SK-N-SH (cell line): Measurements from ENCODE around the gene CDK18. TPM values are rescaled to one million over a fixed set of nuclear protein-coding genes. Genes with fewer than 3 reads are reported as not detected.

ENCODE experiments used
- CTCF ChIA-PET: fragments of 300-600, 350-600 bp; formaldehyde crosslinking; extraction: SDS; loops from one replicate; lab custom pipeline; 2021; lab: Yijun Ruan, JAX
- POLR2A ChIA-PET: fragments of 350-600 bp; sonication (Branson Sonifier 250); formaldehyde crosslinking; extraction: SDS; loops from one replicate; lab custom pipeline; 2020; ENCODE audit warnings: antibody characterized with exemption, inconsistent platforms; lab: Yijun Ruan, JAX
- DNase-seq: peaks from one replicate; pipeline ENCODE4 v3.0.0; 2012
- H2AFZ ChIP-seq: fragments of 200-600 bp; sonication (generic); 2 replicates; pipeline ENCODE4 v1.8.1; 2016; ENCODE audit warnings: antibody characterized with exemption, mild to moderate bottlenecking, low read depth
- H3F3A ChIP-seq: fragments of 200-600 bp; sonication (generic); replicated peaks from 2 replicates; pipeline ENCODE3; 2016; ENCODE audit warnings: antibody characterized with exemption, mild to moderate bottlenecking; ENCODE audit not compliant: insufficient read depth
- H3K27ac ChIP-seq, 2 experiments: fragments of 200-500 bp in 1 of 2; fragments of 200-600 bp in 1 of 2; sonication (Bioruptor generic) in 1 of 2; sonication (generic), shearing (Covaris generic) in 1 of 2; 2 replicates each; pipeline versions ENCODE4 v1.5.1 to v1.6.1; 2014 to 2016; ENCODE audit warnings: low read depth in 2 of 2, inconsistent platforms in 1 of 2, low read length in 1 of 2, mild to moderate bottlenecking in 1 of 2, mixed read lengths in 1 of 2
- H3K27me3 ChIP-seq: fragments of 200-600 bp; sonication (generic), shearing (Covaris generic); 2 replicates; pipeline ENCODE4 v1.6.1; 2016; ENCODE audit warnings: mixed run types; ENCODE audit not compliant: insufficient read depth
- H3K36me3 ChIP-seq, 2 experiments: fragments of 200-500 bp in 1 of 2; fragments of 200-600 bp in 1 of 2; sonication (Bioruptor generic) in 1 of 2; sonication (generic) in 1 of 2; replicated peaks in 1 of 2; 2 replicates each; pipeline versions ENCODE3 to v1.5.1; 2014 to 2016; ENCODE audit warnings: low read length in 1 of 2, mild to moderate bottlenecking in 1 of 2; ENCODE audit not compliant: insufficient read depth in 2 of 2, control insufficient read depth in 1 of 2
- H3K4me1 ChIP-seq, 2 experiments: fragments of 200-500 bp in 1 of 2; fragments of 200-600 bp in 1 of 2; sonication (Bioruptor generic) in 1 of 2; sonication (generic), shearing (Covaris generic) in 1 of 2; 2 replicates each; pipeline versions ENCODE4 v1.5.1 to v1.6.1; 2014 to 2016; ENCODE audit warnings: low read depth in 1 of 2, low read length in 1 of 2, mixed run types in 1 of 2; ENCODE audit not compliant: insufficient read depth in 2 of 2, control insufficient read depth in 1 of 2
- H3K4me2 ChIP-seq: fragments of 200-600 bp; sonication (generic), shearing (Covaris generic); 2 replicates; pipeline ENCODE4 v1.6.1; 2017; ENCODE audit warnings: mixed run types
- H3K4me3 ChIP-seq, 2 experiments: fragments of 200-500 bp in 1 of 2; fragments of 200-600 bp in 1 of 2; sonication (Bioruptor generic) in 1 of 2; sonication (generic), shearing (Covaris generic) in 1 of 2; 2 replicates each; pipeline versions ENCODE4 v1.5.1 to v1.8.1; 2014 to 2016; ENCODE audit warnings: low read depth in 2 of 2, inconsistent platforms in 1 of 2, low read length in 1 of 2, mild to moderate bottlenecking in 1 of 2, mixed read lengths in 1 of 2, moderate library complexity in 1 of 2
- H3K79me2 ChIP-seq: fragments of 200-600 bp; sonication (generic); 2 replicates; pipeline ENCODE4 v1.8.1; 2017; ENCODE audit warnings: mild to moderate bottlenecking; ENCODE audit not compliant: insufficient read depth
- H3K9ac ChIP-seq: fragments of 200-600 bp; sonication (generic); 2 replicates; pipeline ENCODE4 v1.6.1; 2017; ENCODE audit warnings: mixed run types
- H3K9me2 ChIP-seq: fragments of 200-600 bp; sonication (generic); 2 replicates; pipeline ENCODE4 v1.6.1; 2017; ENCODE audit warnings: mixed run types
- H3K9me3 ChIP-seq: fragments of 200-600 bp; sonication (generic); 2 replicates; pipeline ENCODE4 v1.6.1; 2017; ENCODE audit warnings: mixed run types, mild to moderate bottlenecking, moderate library complexity
- H4K20me1 ChIP-seq: fragments of 200-600 bp; sonication (generic); 2 replicates; pipeline ENCODE4 v1.6.1; 2017; ENCODE audit warnings: mild to moderate bottlenecking, mixed run types; ENCODE audit not compliant: insufficient read depth
- CHD2 ChIP-seq: fragments of 150-350 bp; IDR thresholded peaks from 2 replicates; pipeline ENCODE4 v1.6.1; 2018; ENCODE audit warnings: low read length; ENCODE audit not compliant: partially characterized antibody
- EP300 ChIP-seq, 2 experiments: IDR thresholded peaks; 2 replicates each; pipeline versions ENCODE4 v1.4.0 to v1.6.1; 2012; ENCODE audit warnings: borderline replicate concordance in 1 of 2, low read depth in 1 of 2, low read length in 1 of 2
- EZH2phosphoT487 ChIP-seq: fragments of 200-600 bp; sonication (generic); IDR thresholded peaks from 2 replicates; pipeline ENCODE4 v1.6.1; 2017; ENCODE audit warnings: low read depth, mixed run types, mild to moderate bottlenecking, antibody characterized with exemption, moderate library complexity, borderline replicate concordance
- FOSL2 ChIP-seq: IDR thresholded peaks from 2 replicates; pipeline ENCODE4 v1.4.0; 2012; ENCODE audit warnings: low read depth, mild to moderate bottlenecking, moderate library complexity, borderline replicate concordance
- JUND ChIP-seq: IDR thresholded peaks from 2 replicates; pipeline ENCODE4 v1.4.0; 2012
- NFIC ChIP-seq: IDR thresholded peaks from 2 replicates; pipeline ENCODE4 v1.4.0; 2012; ENCODE audit warnings: borderline replicate concordance
- RAD21 ChIP-seq: IDR thresholded peaks from 2 replicates; pipeline ENCODE4 v1.6.1; 2012; ENCODE audit warnings: mild to moderate bottlenecking, low read length
- RFX5 ChIP-seq: IDR thresholded peaks from 2 replicates; pipeline ENCODE4 v1.6.1; 2012; ENCODE audit warnings: mild to moderate bottlenecking, improper control_type of control experiment, low read length
- RXRA ChIP-seq: IDR thresholded peaks from 2 replicates; pipeline ENCODE4 v1.4.0; 2012; ENCODE audit warnings: low read depth, mild to moderate bottlenecking, borderline replicate concordance
- TCF12 ChIP-seq: IDR thresholded peaks from 2 replicates; pipeline ENCODE4 v1.4.0; 2012
- TEAD4 ChIP-seq: IDR thresholded peaks from 2 replicates; pipeline ENCODE4 v1.4.0; 2012; ENCODE audit warnings: mild to moderate bottlenecking, borderline replicate concordance; ENCODE audit not compliant: insufficient read depth
- WGBS: methylation state at CpG from one replicate; pipeline ENCODE4 v1.1.6; 2017; ENCODE audit warnings: low lambda C conversion rate; 5-methylcytosine and 5-hydroxymethylcytosine counted together
- polyA plus RNA-seq, 3 experiments: library from polyadenylated mRNA; depleted of rRNA; stranded (reverse); fragments of >200 nt; gene quantifications; 2 replicates each; pipeline ENCODE4 v1.2.3, GENCODE V29; 2012
- TF ChIP-seq, protein P1 (sequence below): IDR thresholded peaks from 2 replicates; pipeline ENCODE4; 2012
- TF ChIP-seq, protein P2 (sequence below): IDR thresholded peaks from 2 replicates; pipeline ENCODE4 v1.4.0; 2012; ENCODE audit warnings: low read depth
- TF ChIP-seq, protein P3 (sequence below): fragments of 150-350 bp; IDR thresholded peaks from 2 replicates; pipeline ENCODE4 v1.6.1; 2016; ENCODE audit warnings: mild to moderate bottlenecking, low read depth, low read length

CDK18 gene
- polyA plus RNA-seq, 1 of the 3 experiments (the other 2 are of a cell fraction): 2.5 TPM

DNA sequence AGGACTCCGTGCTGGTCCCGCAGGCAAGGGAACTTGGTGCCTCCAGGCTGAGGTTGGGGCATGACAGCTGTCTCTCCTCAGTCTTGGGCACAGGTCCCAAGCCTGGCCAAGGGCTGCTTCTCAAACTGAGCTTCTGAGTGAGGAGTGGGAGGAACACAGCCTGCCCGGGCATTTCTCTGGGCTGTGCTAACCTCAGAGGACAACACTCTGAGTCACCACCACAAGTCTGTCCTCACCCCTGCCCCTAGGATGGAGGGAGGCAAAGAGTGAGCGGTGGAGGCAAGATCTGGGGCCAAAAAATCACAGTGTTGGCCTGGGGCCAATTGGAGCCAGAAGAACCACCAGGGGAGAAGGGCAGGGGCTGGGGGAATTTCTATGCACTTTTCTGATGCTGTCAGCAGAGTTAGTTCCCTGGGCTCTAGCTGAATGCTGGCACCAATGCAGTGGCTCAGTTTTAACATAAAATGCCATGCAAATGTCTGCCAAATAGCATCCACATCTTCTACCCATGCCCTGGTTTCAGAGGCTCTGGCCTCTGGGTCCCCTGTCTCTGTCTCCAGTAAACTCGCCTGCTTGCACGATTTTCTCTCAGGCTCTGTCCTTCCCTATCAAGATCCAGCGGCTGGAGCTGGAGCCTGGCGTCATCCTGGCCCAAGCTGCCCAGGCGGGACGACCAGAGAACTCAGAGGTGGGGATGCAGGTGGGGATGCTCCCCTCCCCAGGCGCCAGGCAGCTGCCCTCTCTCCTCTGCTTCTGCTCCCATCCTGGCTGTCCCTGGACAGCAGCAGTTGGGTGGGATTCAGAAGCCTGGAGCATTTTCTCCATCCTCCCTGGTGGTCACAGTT, 11.0 kb upstream of the CDK18 start:
- Histone ChIP-seq H3K9me2 (no peaks in the 10 kb centered on the region), H2AFZ (no peak overlapping the region), H3K27me3 (peaks cover 5% of the 10 kb centered on the region; the same call in 1 of the 2 replicates), H3K4me3 (no peak overlapping the region), H3K79me2 (no peaks in the 10 kb centered on the region), H3F3A (no peaks in the 10 kb centered on the region), H3K36me3 (no peaks in the 10 kb centered on the region), H3K27ac (0 out of 4 replicates have a peak overlapping the region, but pooled peaks of 1 of the 2 experiments have one; percentile 3), H3K4me2 (peak overlapping the region; percentile 71), H3K4me1 (peaks cover 20 to 21% of the 10 kb centered on the region in 2 experiments; a peak in 3 of 4 replicates), H3K9ac (no peak overlapping the region), H4K20me1 (no peaks in the 10 kb centered on the region), H3K9me3 (no peaks in the 10 kb centered on the region)
- peak; percentile 57 for DNase-seq
- WGBS: 30% methylated on average over 8 of the region's 11 CpGs
- TF ChIP-seq EP300 (IDR thresholded peaks at IDR 0.05; ENCODE audit: borderline replicate concordance in 1 of 2, low read depth in 1 of 2, low read length in 1 of 2): peak in 1 of 2 experiments; percentile 37; a peak in 1 of 4 replicates
- TF ChIP-seq RXRA: peak; percentile 54; the same call in 1 of the 2 replicates
- peak; percentile 77 for TF ChIP-seq TCF12
- TF ChIP-seq, protein P1, sequence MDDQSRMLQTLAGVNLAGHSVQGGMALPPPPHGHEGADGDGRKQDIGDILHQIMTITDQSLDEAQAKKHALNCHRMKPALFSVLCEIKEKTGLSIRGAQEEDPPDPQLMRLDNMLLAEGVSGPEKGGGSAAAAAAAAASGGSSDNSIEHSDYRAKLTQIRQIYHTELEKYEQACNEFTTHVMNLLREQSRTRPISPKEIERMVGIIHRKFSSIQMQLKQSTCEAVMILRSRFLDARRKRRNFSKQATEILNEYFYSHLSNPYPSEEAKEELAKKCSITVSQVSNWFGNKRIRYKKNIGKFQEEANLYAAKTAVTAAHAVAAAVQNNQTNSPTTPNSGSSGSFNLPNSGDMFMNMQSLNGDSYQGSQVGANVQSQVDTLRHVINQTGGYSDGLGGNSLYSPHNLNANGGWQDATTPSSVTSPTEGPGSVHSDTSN: peak; percentile 52
- 0 out of 2 replicates have a peak, but pooled peaks have one; percentile 23 for TF ChIP-seq TEAD4
- no peak for TF ChIP-seq EZH2phosphoT487
- peak; percentile 79 for TF ChIP-seq JUND
- TF ChIP-seq FOSL2: peak; percentile 82
- TF ChIP-seq NFIC: peak; percentile 97
- TF ChIP-seq, protein P2, sequence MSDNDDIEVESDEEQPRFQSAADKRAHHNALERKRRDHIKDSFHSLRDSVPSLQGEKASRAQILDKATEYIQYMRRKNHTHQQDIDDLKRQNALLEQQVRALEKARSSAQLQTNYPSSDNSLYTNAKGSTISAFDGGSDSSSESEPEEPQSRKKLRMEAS: 0 out of 2 replicates have a peak, but pooled peaks have one; percentile 30
- TF ChIP-seq, protein P3, sequence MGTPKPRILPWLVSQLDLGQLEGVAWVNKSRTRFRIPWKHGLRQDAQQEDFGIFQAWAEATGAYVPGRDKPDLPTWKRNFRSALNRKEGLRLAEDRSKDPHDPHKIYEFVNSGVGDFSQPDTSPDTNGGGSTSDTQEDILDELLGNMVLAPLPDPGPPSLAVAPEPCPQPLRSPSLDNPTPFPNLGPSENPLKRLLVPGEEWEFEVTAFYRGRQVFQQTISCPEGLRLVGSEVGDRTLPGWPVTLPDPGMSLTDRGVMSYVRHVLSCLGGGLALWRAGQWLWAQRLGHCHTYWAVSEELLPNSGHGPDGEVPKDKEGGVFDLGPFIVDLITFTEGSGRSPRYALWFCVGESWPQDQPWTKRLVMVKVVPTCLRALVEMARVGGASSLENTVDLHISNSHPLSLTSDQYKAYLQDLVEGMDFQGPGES: no peak
- ChIA-PET POLR2A (no interaction called here), CTCF (interaction anchor here (1.0 to 45.6 kb wide), 10 partner anchors 7 to 217 kb away, joined by 3 to 1333 read pairs (median 10); no protein-coding TSS in a partner anchor)

DNA sequence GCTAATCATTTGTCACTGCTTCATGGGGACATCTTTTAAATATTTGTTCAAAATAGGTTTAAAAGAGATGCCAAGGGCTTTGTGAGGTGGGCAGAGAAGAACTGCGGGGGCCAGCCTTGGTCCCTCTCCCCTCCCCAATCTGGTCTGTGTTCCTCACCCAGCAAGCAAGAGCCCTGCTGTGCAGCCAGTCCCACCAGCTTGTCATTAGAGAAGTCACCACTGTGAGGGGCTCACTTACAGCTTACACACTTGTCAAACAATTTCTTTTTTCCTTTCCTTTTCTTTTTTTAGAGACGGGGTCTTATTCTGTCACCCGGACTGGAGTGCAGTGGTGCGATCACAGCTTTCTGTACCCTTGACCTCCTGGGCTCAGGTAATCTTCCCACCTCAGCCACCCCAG, 10.4 kb upstream of the CDK18 start:
- H3K27ac ChIP-seq: no peak overlapping the region
- H4K20me1 ChIP-seq: no peaks in the 10 kb centered on the region
- no peaks in the 10 kb centered on the region for H3K79me2 ChIP-seq
- no peak overlapping the region for H2AFZ ChIP-seq
- POLR2A ChIA-PET: no interaction called here
- peaks cover 20 to 21% of the 10 kb centered on the region in 2 experiments; a peak in 3 of 4 replicates for H3K4me1 ChIP-seq
- peaks cover 5% of the 10 kb centered on the region; the same call in 1 of the 2 replicates for H3K27me3 ChIP-seq
- H3K9ac ChIP-seq: no peak overlapping the region
- TF ChIP-seq RFX5: no peak
- no peak for TF ChIP-seq CHD2
- peak; percentile 33 for TF ChIP-seq RAD21
- H3K36me3 ChIP-seq: no peaks in the 10 kb centered on the region
- CTCF ChIA-PET: interaction anchor here (1.0 to 45.6 kb wide), 9 partner anchors 8 to 217 kb away, joined by 3 to 1333 read pairs (median 15); no protein-coding TSS in a partner anchor
- H3K4me3 ChIP-seq: no peak overlapping the region
- WGBS: 92% methylated on average over 4 of the region's 4 CpGs
- H3F3A ChIP-seq: no peaks in the 10 kb centered on the region
- no peaks in the 10 kb centered on the region for H3K9me2 ChIP-seq
- no peaks in the 10 kb centered on the region for H3K9me3 ChIP-seq
- no peak overlapping the region for H3K4me2 ChIP-seq
- no peak for DNase-seq
